ACC112 (cell line): ENCODE measurements around the gene UBE2S.

Experiments
- H2AFZ ChIP-seq: fragments of 200-600 bp; sonication (generic); one replicate; pipeline ENCODE4 v1.6.0; 2017; ENCODE audit warnings: antibody characterized with exemption, low read length; ENCODE audit not compliant: unreplicated experiment
- H3K27ac ChIP-seq: fragments of 200-600 bp; sonication (generic); 2 replicates; pipeline ENCODE4 v1.5.1; 2014; ENCODE audit warnings: low read depth, mild to moderate bottlenecking, antibody characterized with exemption, low read length, moderate library complexity
- H3K27me3 ChIP-seq: fragments of 200-600 bp; sonication (generic); 2 replicates; pipeline ENCODE4 v1.6.1; 2014; ENCODE audit warnings: mild to moderate bottlenecking, antibody characterized with exemption, low read length, moderate library complexity, mixed read lengths; ENCODE audit not compliant: insufficient read depth
- H3K36me3 ChIP-seq: fragments of 200-600 bp; sonication (generic); 2 replicates; pipeline ENCODE4 v1.6.1; 2016; ENCODE audit warnings: mild to moderate bottlenecking, antibody characterized with exemption, low read length, moderate library complexity, mixed read lengths; ENCODE audit not compliant: insufficient read depth
- H3K4me1 ChIP-seq: fragments of 200-600 bp; sonication (generic); one replicate; pipeline ENCODE4 v1.6.1; 2016; ENCODE audit warnings: low read length, mixed read lengths; ENCODE audit not compliant: insufficient read depth, unreplicated experiment, control insufficient read depth
- H3K4me3 ChIP-seq: fragments of 200-600 bp; sonication (generic); 2 replicates; pipeline ENCODE4 v1.5.1; 2014; ENCODE audit warnings: mild to moderate bottlenecking, low read depth, low read length
- H3K79me2 ChIP-seq: fragments of 200-600 bp; sonication (generic); one replicate; pipeline ENCODE4 v1.6.0; 2016; ENCODE audit warnings: low read length; ENCODE audit not compliant: control insufficient read depth, unreplicated experiment, insufficient read depth

The UBE2S gene

DNA sequence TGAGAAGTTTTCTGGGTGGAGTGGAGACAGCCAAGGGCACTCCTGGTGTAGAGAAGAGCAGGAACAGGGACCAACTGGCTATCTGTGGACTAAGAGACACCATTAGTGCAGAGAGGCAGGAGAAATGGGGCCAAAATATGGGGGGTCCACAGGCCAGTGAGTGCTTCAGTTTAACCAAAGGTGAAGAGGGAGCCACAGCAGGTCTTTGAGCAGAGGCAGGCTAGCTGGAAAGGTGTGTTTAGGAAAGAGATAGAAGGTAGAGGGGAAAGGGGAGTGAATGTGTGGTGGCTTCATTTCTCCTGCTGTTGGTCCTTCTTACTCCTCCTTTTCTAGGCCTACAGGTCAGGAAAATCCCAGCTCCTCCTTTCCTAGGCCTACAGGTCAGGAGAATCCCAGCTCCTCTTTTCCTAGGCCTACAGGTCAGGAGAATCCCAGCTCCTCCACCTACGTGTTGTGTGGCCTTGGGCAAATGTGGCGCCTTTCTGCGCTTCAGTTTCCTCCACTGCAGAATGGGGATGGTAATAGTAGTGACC lies 25.0 kb downstream of the UBE2S start:
- Histone ChIP-seq H3K79me2 (peaks cover 18% of the 10 kb centered on the region), H3K27me3 (no peaks in the 10 kb centered on the region), H3K36me3 (peaks cover 6% of the 10 kb centered on the region; the same call in 1 of the 2 replicates), H3K4me1 (peaks cover 5% of the 10 kb centered on the region), H3K27ac (no peak overlapping the region), H2AFZ (no peak overlapping the region), H3K4me3 (no peak overlapping the region)

DNA sequence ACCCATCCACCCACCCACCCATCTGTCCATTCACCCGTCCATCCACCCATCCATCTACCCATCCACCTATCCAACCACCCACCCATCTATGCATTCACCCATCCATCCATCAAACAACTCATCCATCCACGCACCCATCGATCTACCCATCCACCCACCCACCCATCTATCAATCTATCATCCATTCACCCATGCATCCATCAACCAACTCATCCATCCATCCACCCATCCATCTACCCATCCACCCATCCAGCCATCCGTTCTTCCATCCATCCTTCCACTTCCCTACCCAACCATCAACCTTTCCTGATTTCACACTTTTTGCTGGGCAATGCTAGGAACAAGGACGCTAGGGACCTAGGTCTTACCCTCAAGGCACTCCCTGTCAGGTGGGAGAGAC lies 25.6 kb downstream of the UBE2S start:
- no peaks in the 10 kb centered on the region for H3K27me3 ChIP-seq
- H3K4me1 ChIP-seq = no peaks in the 10 kb centered on the region
- H3K79me2 ChIP-seq = peaks cover 12% of the 10 kb centered on the region
- peaks cover 3% of the 10 kb centered on the region; the same call in 1 of the 2 replicates for H3K36me3 ChIP-seq
- no peak overlapping the region for H3K27ac ChIP-seq
- no peak overlapping the region for H2AFZ ChIP-seq
- H3K4me3 ChIP-seq = no peak overlapping the region

DNA sequence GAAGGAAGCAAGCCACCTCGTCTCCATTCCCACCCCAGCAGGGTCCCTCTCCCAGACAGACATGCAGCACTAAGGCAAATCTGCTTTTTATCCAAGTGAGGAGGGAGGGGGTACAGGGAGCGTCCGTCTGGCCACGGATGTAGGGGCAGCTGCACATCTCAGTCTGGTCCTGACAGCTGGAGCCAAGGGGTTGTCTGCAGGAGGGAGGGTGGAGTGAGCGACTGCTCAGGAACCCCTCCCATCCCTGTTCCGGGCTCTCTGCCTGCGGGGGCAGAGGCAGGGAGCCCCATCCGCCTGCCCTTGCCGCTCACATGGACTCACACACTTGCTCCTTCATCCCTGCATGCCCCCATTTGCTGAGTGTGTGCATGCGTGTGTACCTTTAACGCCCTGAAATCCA lies 28.4 kb downstream of the UBE2S start:
- H3K27ac ChIP-seq = no peak overlapping the region
- no peaks in the 10 kb centered on the region for H3K4me1 ChIP-seq
- H3K79me2 ChIP-seq = no peaks in the 10 kb centered on the region
- no peaks in the 10 kb centered on the region for H3K27me3 ChIP-seq
- no peaks in the 10 kb centered on the region for H3K36me3 ChIP-seq
- H2AFZ ChIP-seq = no peak overlapping the region
- no peak overlapping the region for H3K4me3 ChIP-seq

DNA sequence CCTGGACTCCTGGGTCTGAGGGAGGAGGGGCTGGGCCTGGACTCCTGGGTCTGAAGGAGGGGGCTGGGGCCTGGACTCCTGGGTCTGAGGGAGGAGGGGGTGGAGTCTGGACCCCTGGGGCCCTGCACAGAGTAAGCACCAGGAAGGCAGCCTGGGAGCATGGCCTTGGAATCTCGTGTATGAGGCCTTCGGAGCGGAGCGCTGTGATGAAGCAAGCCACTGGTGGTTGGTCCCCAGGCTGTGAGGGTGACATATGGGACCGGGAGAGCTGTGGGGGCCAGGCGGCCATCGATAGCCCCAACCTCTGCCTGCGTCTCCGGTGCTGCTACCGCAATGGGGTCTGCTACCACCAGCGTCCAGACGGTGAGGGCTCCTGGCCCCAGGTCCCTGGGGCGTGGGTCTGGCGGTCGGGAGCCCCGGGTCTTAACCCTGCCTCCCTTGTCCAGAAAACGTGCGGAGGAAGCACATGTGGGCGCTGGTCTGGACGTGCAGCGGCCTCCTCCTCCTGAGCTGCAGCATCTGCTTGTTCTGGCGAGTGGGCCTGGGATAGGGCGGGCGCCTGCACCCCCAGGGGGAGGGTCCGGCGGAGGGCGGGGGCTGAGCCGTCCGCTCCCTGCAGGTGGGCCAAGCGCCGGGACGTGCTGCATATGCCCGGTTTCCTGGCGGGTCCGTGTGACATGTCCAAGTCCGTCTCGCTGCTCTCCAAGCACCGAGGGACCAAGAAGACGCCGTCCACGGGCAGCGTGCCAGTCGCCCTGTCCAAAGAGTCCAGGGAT lies 30.0 kb downstream of the UBE2S start:
- H3K4me1 ChIP-seq = peaks cover 8% of the 10 kb centered on the region
- no peak overlapping the region for H3K27ac ChIP-seq
- H3K79me2 ChIP-seq = no peaks in the 10 kb centered on the region
- H3K4me3 ChIP-seq = no peak overlapping the region
- no peaks in the 10 kb centered on the region for H3K27me3 ChIP-seq
- no peak overlapping the region for H2AFZ ChIP-seq
- no peaks in the 10 kb centered on the region for H3K36me3 ChIP-seq

DNA sequence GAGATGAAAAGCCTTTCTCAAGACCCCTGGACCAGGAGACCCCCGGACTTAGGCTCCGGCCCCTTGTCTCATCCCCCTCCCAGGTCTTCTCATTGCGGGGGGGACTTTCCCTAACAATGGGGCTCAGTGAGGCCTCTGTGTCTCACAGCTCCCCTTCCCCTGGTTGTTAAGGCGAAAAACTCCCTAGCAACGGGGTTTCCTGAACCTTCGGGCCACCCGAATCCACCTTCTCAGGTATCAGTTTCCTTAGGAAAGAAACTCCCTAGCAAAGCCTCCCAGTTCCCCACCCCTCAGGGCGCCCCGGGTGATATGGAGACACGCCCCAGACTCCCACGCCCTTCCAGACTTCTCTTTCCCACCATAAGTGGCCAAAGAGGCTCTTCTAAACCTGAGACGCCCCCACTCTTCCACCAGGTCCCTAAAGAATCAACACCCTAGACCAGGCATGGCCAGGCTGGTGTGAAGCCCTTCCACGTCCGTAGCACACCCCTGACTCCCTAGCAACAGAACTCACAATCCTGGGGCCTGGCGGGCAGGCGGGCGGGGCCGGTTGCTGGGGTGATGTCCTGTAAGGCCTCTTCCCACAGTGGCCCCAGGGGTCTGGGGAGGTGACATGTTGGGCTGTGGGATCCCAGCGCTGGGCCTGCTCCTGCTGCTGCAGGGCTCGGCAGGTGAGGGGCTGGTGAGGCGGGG lies 31.2 kb downstream of the UBE2S start, which contains the start of gene TMEM190:
Gene TMEM190, plus strand, starts transcription at position 586 of the 693 bp plus-strand sequence. Its CDS starts 28 bp downstream, at position 614.
- H3K27me3 ChIP-seq = no peaks in the 10 kb centered on the region
- H3K36me3 ChIP-seq = no peaks in the 10 kb centered on the region
- H3K4me3 ChIP-seq = no peak within 1 kb of the TSS
- peaks cover 8% of the 10 kb centered on the region for H3K4me1 ChIP-seq
- no peak within 1 kb of the TSS for H2AFZ ChIP-seq
- no peak within 1 kb of the TSS for H3K27ac ChIP-seq
- H3K79me2 ChIP-seq = no peaks in the 10 kb centered on the region

DNA sequence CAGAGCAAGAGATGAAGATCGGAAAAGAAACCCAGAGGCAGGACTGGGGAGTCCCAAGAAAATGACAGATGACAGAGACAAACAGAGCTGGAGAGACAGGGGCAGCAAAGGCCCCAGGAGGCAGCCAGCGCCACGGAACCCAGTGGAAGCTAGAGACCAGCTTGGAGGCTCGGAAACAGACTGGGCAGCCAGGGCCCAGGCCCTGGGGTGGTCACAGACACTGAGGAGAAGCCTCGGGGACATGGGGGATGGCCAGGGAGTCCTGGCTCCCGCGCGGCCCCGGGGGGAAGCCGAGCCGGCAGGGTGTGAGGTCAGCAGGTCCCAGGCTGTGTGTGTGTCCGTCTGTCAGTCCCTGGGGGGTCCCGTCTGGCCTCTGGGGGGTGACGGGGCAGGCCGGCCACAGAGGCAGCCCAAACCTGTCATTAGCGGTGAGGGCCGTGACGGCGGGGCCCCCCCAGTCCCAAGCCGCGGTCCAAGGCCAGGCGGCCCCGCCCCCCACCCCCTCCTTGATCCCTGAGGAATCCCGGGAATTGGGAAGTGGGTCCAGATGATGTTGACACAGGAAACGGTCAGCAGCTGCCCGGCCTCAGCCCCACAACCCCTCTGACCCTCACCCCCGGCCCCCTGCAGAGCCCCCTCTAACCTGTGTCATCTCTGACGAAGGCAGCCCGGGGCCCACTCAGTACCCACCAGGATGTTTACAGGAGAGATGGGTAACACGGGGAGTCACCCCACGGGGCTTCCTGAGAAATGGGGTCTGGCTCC lies 33.4 kb downstream of the UBE2S start:
- H2AFZ ChIP-seq = no peak overlapping the region
- no peak overlapping the region for H3K4me3 ChIP-seq
- H3K27ac ChIP-seq = no peak overlapping the region; the same call in 1 of the 2 replicates
- H3K36me3 ChIP-seq = no peaks in the 10 kb centered on the region
- no peaks in the 10 kb centered on the region for H3K27me3 ChIP-seq
- peaks cover 13% of the 10 kb centered on the region for H3K4me1 ChIP-seq
- no peaks in the 10 kb centered on the region for H3K79me2 ChIP-seq

DNA sequence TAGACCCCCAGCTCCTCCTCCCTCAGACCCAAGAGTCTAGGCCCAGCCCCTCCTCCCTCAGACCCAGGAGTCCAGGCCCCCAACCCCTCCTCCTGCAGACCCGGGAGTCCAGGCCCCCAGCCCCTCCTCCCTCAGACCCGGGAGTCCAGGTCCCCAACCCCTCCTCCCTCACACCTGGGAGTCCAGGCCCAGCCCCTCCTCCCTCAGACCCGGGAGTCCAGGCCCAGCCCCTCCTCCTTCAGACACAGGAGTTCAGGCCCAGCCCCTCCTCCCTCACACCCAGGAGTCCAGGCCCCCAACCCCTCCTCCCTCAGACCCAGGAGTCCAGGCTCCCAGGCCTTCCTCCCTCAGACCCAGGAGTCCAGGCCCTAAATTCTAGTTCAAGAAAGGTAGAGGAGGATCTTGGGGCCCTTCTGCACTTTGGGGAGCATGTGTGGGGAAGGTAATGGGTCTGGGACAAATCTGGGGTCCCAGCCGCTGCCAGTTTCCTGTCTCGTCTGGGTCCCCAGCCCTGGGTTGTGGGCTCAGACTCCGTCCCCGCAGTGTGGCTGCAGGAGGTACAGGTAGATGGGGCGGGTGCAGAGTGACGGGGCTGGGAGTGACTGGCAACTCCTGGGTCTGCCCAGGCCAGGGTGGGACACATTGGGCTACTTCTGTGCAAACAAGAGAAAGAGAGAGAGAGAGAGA lies 34.1 kb downstream of the UBE2S start:
- H3K27me3 ChIP-seq = no peaks in the 10 kb centered on the region
- peaks cover 13% of the 10 kb centered on the region for H3K4me1 ChIP-seq

DNA sequence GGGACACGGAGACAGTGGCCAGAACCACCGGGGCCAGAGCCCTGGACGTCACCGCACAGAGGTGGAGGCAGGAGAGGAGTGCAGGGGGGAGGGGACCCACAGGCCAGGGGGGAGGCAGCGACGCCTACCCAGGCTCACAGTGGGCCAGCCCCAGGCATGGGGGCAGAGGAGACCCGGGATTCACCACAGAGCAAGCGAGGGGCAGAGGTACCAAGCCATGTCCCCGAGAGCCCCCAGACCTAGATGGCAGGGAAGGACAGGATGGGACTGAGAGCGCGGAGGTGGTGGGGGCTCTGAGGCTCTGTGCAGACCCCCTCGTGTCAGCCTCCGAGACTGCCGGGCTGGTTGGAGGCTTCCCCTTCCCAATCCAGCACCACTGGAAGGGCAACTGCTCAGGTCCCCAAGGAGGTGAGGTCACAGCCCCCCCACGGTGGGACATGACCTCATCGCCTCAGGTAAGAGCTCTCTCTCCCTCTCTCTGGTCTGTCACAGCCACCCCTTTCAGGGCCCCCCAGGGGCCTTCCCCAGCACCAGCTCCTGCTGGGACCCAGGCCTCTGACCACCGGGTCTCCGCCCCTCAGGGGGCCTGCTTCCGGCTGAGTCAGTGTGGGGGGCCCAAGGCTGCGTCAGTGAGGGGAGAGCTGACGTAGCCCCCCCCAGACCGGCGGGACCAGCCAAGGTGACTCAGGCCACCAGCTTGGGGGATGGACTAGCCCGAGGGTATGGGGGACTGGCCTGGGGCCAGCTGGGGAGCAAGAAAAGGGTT lies 35.1 kb downstream of the UBE2S start:
- H3K36me3 ChIP-seq = no peaks in the 10 kb centered on the region
- no peak overlapping the region for H2AFZ ChIP-seq
- H3K4me3 ChIP-seq = no peak overlapping the region
- H3K79me2 ChIP-seq = no peaks in the 10 kb centered on the region
- H3K27me3 ChIP-seq = no peaks in the 10 kb centered on the region
- peaks cover 13% of the 10 kb centered on the region for H3K4me1 ChIP-seq
- H3K27ac ChIP-seq = no peak overlapping the region

More for the DNA sequence above, 34.1 kb downstream of the UBE2S start:
- H2AFZ ChIP-seq = no peak overlapping the region
- no peaks in the 10 kb centered on the region for H3K36me3 ChIP-seq
- no peaks in the 10 kb centered on the region for H3K79me2 ChIP-seq
- no peak overlapping the region for H3K4me3 ChIP-seq
- no peak overlapping the region; the same call in 1 of the 2 replicates for H3K27ac ChIP-seq

DNA sequence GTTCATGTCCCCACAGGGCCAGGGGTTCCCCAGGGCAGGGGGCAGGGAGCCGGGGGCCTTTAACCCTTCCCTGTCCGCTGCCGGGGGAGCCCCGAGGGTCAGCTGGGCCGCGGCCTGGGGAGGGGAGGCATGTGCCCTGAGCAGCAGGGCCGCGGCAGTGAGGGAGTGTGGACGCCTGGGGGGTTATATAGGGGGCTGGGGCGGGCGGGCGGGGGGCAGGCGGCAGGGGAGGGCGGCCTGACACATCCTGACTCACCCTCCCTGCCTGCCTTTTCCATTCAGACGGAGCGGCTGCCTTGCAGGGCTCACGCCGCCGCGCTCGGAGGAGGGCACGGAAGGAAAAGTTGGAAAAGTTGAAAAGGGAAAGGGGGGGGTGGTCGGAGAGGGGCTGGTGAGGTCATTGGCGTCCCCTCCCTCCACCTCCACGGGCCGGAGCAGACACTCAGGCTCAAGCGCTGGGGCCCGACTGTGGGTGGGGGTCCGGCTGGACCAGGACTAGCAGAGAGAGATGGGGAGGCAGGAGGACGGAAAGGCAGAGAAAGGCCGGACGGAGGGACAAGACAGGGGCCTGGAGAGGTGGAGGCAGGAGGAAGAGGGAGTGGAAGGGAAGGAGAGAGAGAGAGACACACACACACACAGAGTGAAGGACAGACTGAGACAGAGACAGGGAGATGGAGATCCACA lies 37.1 kb downstream of the UBE2S start, which contains the start of gene IL11:
Gene IL11, minus strand, starts transcription at position 159 of the 684 bp plus-strand sequence. Its CDS starts 153 bp downstream, at position 6.
- Histone ChIP-seq H3K4me3 (peak within 1 kb of the TSS; percentile 75), H2AFZ (no peak within 1 kb of the TSS), H3K36me3 (no peaks in the 10 kb centered on the region), H3K4me1 (peaks cover 13% of the 10 kb centered on the region), H3K27me3 (no peaks in the 10 kb centered on the region), H3K27ac (peak within 1 kb of the TSS; percentile 22; the same call in 1 of the 2 replicates), H3K79me2 (no peaks in the 10 kb centered on the region)
